Erythroblast (primary cell): ENCODE data around the gene METTL6.

Experiments used
- GATA1 ChIP-seq: IDR thresholded peaks from 2 replicates; pipeline ENCODE4 v1.6.1; 2011; ENCODE audit warnings: low read depth, mild to moderate bottlenecking, control low read depth, low read length, moderate library complexity
- POLR2A ChIP-seq: IDR thresholded peaks from 2 replicates; pipeline ENCODE4 v1.6.1; 2011; ENCODE audit warnings: mild to moderate bottlenecking, low read length

GRCh38 chr3:15454965-15455364 is 27.6 kb upstream of the METTL6 start:
- TF ChIP-seq POLR2A (no peak), GATA1 (no peak)
